ENCODE data around the gene ARF1.
"Not testable (repeated sequence)": the region's sequence is repeated elsewhere in the genome, so short reads cannot be mapped to it uniquely, and the experiment has no call there.

The ARF1 gene

GRCh38 chr1:228104526-228105269 is 22.2 kb downstream of the ARF1 start:
- no peak for DNase-seq

- no peak for DNase-seq
Observed at GRCh38 chr1:228105270-228105995, 22.9 kb downstream of the ARF1 start.

GRCh38 chr1:228105996-228106799 is 23.7 kb downstream of the ARF1 start:
- no peak for DNase-seq

- DNase-seq = no peak
Observed at GRCh38 chr1:228106800-228107054, 24.2 kb downstream of the ARF1 start.

- DNase-seq = no peak
Observed at GRCh38 chr1:228107636-228108035, 25.1 kb downstream of the ARF1 start.

- DNase-seq = no peak
Observed at GRCh38 chr1:228108055-228108690, 25.7 kb downstream of the ARF1 start.

- DNase-seq = no peak
Observed at GRCh38 chr1:228108742-228109072, 26.2 kb downstream of the ARF1 start.

GRCh38 chr1:228109073-228109961 is 26.8 kb downstream of the ARF1 start, which contains the start of gene MRPL55:
TSS of gene MRPL55 (minus strand) at chr1:228109299. CDS start at chr1:228108260, 1,039 bp downstream.
- peak; percentile 98 for DNase-seq

GRCh38 chr1:228109962-228110488 is 27.5 kb downstream of the ARF1 start:
- DNase-seq = no peak

GRCh38 chr1:228110556-228110955 is 28.0 kb downstream of the ARF1 start:
- DNase-seq = no peak

- DNase-seq = not testable (repeated sequence)
Observed at GRCh38 chr1:228111315-228111714, 28.8 kb downstream of the ARF1 start.

GRCh38 chr1:228112167-228112566 is 29.7 kb downstream of the ARF1 start:
- DNase-seq = no peak

- DNase-seq = no peak
Observed at GRCh38 chr1:228112617-228113016, 30.1 kb downstream of the ARF1 start.

GRCh38 chr1:228114827-228115226 is 32.3 kb downstream of the ARF1 start:
- no peak for DNase-seq

GRCh38 chr1:228117335-228117734 is 34.8 kb downstream of the ARF1 start:
- no peak for DNase-seq

- DNase-seq = no peak
Observed at GRCh38 chr1:228118040-228118439, 35.5 kb downstream of the ARF1 start.

GRCh38 chr1:228120351-228120750 is 37.8 kb downstream of the ARF1 start:
- DNase-seq = no peak

- DNase-seq = no peak
Observed at GRCh38 chr1:228120857-228121489, 38.5 kb downstream of the ARF1 start.

- DNase-seq = no peak
Observed at GRCh38 chr1:228122921-228123441, 40.5 kb downstream of the ARF1 start.

- no peak for DNase-seq
Observed at GRCh38 chr1:228123505-228123904, 41.0 kb downstream of the ARF1 start.

GRCh38 chr1:228125185-228125584 is 42.7 kb downstream of the ARF1 start:
- DNase-seq = no peak

Measured in effector CD4-positive, alpha-beta T cell (primary cell).